Measurements from ENCODE around the gene IGF2.
A peak's percentile ranks its signal among the peaks of the same experiment; 100 is the strongest.
"Not testable (repeated sequence)": the region's sequence is repeated elsewhere in the genome, so short reads cannot be mapped to it uniquely, and the experiment has no call there.

Gene IGF2, protein sequence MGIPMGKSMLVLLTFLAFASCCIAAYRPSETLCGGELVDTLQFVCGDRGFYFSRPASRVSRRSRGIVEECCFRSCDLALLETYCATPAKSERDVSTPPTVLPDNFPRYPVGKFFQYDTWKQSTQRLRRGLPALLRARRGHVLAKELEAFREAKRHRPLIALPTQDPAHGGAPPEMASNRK

DNA sequence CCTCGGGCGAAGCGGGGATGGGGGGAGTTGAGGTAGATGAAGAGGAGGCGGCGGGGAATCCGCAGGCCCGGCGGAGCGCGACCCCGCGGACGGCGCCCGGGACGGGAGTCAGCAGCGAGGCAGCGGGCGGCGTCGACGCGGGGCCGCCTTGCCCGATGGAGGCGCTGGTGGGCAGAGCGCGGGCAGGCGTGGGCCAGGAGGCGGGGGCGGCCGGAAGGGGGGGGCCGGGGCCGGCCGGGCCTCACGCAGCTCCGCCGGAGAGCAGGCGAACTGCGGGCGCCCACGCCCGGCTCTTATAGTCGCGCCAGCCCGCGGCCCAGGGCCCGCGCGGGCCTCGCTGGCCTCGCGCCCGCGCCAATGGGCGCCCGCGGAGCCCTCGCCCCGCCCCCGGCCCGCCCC, at the start of gene IGF2:
TSS of gene IGF2 (minus strand) at position 267 of the 399 bp plus-strand sequence. CDS start 3,866 bp downstream, outside the sequence.
- DNase-seq (ENCODE audit: low spot score) = peak; percentile 79

DNA sequence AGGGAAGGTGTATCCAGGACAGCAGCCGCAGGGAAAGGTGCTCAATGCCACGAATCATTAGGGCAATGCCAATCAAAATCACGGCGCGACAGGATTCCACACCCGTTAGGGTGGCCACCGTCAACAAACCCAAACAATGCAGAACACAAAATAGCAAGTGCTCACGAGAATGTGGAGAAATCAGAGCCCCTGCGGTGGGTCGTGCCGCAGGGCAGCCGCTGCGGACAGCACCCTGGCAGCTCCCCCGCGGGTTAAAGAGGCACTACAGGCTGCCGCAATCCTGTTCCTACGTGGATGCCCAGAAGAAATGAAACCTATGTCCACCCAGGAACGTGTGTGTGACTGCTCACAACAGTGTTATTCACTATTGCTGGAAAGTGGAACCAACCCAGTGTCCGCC, 49.6 kb upstream of the IGF2 start:
- DNase-seq (ENCODE audit: low spot score) = no peak

DNA sequence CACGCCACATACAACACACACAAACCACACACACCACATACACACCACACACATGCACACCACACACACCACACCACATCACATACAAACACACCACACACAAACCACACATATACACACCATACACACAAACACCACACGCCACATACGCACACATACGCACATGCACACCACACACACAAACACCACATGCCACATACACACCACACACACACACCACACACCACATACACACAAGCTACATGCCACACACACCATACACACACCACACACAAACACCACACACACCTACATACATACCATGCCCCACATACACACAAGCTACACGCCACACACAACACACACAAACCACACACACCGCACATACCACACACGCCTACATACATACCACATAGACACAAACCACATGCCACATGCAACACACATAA, 48.1 kb upstream of the IGF2 start:
- DNase-seq (ENCODE audit: low spot score) = no peak

DNA sequence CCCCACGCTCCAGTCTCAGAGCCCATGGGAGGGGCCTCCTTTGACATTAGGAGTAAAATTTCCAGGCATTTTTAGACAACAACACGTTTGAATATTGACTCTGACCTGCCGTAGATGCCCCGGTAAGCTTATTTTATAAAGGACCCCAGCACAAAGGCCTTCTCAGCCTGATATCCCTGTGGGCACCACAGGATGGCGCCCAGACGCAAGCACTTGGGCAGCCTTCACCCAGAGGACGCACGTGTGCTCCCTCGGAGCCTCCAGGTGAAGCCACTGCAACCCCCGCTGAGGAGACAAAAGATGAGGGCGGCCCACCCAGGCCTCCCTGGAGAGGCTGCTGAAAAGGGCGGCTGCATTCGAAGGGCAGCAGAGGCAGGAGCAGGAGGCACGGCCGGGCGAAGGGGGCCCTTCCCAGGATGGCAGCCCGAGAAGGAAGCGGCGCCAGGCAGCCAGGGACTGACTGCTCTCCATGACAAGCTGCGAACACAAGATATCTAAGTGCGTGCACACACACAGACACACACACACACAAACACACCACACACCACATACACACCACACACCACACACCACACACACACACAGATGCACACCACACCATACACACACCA, 47.6 kb upstream of the IGF2 start:
- DNase-seq (ENCODE audit: low spot score) = no peak

DNA sequence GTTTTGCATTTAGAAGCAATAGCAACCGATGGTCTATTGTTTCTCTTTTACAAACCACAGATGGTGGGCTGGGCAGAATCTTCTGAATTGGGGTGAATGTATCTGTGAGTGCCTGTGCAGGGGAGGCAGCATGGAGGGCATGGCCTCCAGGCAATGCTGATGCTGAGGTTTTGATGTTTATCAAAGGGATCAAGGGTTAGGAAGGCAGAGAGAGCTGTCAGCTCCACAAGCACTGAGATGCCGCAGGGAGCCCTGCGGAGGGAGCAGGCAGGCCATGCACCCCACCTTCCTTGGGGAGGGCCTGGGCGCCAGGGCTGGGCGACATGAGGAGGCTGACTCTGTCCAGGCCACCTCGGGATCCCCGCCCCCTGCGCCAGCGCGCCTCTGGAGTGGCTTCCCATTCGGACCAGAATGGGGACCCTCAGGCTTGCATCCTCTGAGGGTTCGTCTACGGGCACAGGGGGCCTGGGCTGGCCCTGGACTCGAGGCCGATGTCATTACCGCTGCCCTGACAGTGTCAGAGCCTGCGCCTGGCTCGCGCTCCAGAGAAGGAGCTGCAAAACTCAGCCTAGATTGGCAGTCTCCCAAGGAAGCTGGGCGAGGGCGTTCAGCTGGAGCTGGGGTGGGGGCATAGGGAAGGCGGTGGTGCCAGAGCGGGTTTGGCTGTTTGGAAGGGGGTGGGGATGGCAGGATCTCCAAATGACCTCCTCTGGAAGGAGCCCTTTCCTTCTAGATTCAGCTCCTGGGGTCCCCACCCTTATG, 46.3 kb upstream of the IGF2 start:
- no peak for DNase-seq (ENCODE audit: low spot score)

DNA sequence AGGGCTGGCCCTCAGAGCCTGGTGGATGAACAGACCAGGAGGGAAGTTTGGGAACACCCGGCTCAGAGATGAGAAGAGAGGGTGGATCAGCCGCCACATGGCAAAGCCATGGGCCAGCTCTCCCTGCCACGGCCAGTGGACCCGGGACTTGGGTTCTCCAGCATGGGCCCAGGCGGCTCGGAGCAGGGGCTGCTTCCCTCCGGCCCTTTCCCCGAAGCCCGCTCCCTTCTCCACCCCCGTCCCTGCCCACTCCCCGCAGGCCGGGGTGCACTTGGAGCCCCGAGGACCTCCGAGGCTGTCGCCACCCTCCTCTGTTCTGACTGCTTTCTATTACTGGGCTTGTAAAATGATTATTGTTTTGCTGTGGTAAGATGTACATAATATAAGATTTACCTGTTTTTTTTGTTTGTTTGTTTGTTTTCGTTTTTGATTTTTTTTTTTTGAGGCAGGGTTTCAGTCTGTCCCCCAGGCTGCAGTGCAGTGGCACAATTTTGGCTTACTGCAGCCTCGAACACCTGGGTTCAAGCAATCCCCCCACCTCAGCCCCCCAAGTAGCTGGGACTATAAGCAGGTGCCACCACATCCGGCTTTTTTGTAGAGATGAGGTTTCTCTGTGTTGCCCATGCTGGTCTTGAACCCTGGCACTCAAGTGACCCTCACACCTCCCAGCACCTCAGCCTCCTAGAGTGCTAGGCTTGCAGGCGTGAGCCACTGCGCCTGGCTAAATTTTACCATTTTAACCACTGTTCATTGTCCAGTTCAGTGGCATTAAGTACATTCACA, 43.7 kb upstream of the IGF2 start:
- no peak for DNase-seq (ENCODE audit: low spot score)

DNA sequence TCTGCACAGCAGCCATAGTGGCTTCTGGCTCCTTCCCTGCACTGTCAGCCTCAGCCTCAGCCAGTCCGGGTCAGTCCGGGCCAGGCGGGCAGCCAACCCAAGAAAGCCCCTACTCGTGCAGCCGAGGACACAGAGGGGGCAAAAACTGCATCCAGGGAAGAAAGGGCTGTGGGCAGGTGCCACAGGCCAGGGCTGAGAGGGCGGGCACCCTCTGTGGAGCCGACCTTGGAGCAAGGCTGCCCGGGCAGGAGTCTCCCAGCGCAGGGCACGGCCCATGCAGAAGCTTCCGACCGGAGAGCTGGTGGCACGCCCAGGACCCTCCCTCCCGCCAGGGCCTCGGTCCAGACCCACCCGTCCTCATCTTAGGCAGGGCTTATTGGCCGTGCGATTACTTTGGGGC, 42.9 kb upstream of the IGF2 start:
- DNase-seq (ENCODE audit: low spot score) = no peak

DNA sequence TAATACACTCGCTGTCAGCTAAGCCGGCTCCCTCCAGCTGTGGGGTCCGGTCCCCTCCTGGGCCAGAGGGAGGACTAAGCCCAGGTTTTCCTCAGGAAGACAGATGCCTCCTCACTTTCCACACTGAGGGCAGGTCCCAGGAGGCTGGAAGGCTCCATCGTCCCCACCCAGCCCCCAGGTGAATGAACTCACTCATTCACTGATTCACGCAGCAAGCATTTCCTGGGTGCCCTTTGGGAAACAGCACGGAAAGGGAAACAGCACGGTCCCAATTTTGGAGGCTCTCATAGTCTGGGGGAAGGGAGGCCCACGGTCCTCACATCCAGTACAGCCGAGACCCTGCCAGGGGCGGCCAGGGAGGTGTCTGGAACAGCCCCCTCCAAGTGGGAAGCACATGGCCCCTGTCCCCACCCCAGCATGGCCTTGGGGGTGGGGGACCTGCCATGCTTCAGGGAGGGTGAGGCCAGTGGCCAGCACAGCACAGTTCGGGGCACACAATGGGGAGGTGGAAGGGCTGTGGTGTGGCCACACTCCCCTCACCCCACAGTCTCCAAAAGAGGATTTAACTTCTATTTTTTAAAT, 41.7 kb upstream of the IGF2 start:
- no peak for DNase-seq (ENCODE audit: low spot score)

DNA sequence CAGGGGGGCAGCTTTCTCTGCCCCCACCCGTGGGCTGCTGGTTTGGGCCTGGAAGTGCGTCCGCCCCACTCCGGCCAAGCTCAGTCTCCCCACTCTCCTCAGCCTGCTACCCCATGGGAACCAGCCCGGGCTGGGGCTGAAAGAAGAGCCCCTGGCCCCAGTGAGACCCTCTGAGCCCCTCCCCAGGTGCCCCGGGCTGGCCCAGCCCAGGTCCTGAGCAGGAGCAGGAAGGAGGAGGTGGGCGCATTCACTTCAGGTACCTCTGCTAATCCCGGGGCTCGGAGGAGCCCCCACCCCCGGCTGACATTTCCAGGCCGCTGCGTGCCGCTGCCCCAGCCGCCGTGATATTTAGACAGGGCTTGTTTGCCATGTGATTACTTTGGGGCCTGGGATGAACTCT, 41.2 kb upstream of the IGF2 start:
- DNase-seq (ENCODE audit: low spot score) = no peak

DNA sequence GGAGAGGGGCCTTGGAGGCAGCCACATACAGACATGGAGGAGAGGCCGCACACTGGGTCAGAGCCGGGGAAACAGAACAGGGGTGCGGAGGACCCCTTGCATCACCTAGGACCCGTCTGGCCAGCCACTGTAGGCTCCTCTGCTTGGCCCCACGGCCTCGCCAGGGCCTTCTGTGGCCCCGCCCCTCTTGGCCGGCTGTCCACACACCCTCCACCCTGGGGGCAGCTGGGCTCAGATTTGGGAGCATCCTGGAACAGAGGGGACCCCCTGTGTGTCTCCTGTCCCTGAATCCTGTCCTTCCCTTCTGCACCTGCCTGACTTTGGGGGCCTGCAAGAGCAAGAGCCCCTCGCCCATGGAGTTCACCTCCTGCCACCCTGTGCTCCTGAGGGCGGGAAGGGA, 40.3 kb upstream of the IGF2 start:
- DNase-seq (ENCODE audit: low spot score) = no peak

DNA sequence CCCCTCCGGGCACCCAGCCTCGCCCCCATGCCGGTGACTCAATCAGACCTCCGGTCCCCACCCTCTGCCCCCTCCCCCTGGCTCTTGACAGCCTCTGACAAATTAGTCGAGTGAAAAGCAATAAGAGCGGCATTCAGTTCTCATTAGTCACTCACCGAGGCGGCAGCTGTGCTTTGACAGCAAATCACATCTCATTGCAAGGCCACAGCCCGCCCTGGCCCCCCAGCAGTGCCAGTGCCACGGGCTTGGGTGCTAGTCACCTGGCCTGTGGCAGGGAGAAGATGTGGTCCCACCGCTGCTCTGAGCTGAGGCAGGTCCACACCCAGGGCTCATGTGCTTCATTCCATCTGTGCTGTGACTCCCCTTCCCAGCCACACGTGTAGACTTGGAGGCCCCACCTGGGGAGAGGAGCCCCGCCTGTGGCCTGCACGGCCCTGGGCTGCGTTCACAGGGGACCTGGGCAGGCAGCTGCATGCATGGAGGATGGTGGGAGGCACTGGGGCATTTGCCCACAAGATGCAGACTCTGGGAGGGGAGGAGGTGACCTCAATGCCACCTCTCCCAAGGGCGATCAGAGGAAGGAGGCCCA, 39.8 kb upstream of the IGF2 start:
- DNase-seq (ENCODE audit: low spot score) = no peak

DNA sequence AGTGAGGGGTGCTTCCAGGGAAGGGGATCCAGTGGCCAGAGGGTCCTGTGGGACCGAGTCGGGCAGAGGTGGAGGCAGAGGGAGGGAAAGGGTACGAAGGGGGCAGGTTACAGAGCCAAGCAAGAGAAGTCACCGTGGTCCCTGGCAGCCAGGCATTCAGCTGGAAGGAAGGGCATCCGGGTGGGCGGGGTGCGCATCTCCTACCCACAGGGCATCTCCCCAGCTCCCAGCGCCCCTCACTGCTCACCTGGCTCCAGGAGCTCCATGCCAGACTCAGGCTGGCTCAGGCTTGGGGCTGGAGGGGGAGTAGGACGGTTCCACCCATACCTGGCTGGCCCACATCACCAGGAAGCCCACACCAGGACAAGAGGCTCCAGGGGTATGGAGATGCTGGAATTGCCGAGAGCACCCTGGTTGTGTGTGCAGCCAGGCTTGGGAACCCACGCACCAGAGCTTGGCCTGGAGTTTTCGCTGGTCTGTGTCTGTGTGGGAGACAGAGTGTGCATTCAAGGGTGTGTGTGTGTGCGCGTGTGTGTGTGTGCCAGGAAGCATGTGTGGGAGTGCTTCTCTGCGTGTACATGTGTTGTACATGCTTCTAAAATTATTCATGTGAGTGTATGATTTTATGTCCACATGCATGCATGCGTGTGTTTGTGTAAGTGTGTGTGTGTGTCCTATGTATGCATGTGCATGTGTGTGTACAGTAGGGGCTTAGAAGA, 39.0 kb upstream of the IGF2 start:
- not testable (repeated sequence) for DNase-seq (ENCODE audit: low spot score)

DNA sequence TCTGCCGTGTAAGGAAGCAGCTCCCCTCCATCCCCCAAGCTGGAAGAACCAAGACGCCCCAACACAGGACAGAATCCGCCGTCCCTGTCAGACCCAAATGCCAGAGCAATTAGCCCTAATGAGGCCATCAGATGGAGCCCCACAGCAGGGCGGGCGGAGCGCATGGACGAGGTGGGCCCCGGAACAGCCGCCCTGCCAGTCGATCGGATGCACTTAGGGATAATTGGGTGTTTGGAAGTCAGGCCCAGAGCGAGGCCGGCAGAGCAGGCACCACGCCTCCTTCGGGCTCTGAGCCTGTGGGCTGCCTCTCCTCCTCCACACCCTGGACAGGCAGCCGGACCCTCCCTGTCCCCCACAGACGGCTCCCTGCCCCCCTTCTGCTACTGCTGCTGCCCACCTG, 37.9 kb upstream of the IGF2 start:
- DNase-seq (ENCODE audit: low spot score) = no peak

DNA sequence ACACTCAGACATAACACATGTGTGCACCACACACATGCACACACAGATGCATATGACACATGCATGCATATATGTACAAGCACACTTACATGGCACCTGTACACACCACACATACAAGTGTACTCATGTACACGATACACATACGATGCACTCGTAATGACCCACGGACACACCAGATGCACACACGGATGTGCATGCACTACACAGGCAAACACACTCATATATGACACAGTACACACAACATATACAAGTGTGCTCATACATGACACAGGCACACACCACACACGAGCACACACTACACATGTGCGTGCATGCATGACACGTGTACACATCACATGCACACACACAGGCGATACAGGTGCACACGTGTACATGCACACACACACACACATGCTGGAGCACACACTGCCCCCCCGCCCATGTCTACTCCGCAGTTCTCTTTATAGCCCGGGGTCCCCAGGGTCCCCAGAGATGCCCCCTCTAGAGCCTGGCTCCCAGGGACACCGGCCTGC, 37.3 kb upstream of the IGF2 start:
- no peak for DNase-seq (ENCODE audit: low spot score)

DNA sequence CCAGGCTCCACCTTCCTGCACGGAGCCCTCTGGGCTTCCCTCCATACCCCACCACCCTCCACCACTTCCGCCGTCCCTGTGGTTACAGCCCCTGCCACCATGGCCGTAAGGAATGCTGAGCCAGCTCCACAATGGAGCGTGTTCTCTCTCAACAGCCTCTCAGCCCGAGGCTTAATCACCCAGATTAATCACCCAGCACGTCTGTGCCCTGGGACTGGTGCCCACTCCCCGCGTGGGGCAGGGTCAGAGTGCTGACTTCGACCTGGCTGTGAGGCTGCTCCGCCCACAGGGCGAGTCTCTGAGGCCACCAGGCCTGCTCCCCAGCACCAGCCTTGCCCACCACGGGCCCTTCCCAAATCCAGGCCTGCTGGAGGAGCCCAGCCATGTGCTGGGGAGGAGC, 36.5 kb upstream of the IGF2 start:
- no peak for DNase-seq (ENCODE audit: low spot score)

DNA sequence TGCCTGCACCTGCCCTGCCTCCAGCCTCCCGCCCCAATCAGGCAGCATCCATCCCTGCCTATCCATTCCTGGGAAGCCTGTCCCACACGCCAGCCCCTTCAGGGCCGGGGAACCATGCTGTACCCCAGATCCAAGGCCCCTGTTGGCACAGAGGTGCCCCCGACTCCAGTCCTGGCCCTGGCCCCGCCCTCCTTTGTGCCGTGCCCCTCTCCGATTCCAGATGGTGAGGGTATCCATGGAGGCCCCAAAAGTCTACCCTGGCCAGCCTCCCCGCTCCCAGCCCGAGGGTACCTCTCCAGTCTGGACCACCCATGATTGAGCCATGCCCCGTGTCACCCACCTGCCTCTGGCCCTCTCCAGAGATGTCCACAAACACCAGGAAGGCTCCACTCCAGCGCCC, 35.2 kb upstream of the IGF2 start:
- no peak for DNase-seq (ENCODE audit: low spot score)

DNA sequence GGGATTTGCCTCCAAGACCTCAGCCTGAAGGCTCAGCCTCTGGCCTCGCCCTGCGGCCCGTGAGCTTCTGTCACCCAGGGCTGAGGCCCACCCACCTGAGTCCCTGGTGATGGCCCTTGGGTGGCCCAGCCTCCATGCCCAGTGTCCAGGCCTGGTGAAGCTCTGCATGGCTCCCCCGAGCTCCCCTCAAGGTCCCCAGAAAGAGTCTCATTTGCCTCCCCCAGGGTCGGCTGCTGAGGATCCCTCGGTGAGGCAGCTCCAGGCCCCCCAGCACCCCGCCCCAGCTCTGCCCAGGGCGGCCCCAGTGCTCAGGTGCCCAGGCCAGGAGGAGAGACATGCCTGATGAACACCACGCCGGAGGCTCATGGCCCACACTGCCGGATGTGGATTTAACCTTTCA, 34.6 kb upstream of the IGF2 start:
- DNase-seq (ENCODE audit: low spot score) = no peak

DNA sequence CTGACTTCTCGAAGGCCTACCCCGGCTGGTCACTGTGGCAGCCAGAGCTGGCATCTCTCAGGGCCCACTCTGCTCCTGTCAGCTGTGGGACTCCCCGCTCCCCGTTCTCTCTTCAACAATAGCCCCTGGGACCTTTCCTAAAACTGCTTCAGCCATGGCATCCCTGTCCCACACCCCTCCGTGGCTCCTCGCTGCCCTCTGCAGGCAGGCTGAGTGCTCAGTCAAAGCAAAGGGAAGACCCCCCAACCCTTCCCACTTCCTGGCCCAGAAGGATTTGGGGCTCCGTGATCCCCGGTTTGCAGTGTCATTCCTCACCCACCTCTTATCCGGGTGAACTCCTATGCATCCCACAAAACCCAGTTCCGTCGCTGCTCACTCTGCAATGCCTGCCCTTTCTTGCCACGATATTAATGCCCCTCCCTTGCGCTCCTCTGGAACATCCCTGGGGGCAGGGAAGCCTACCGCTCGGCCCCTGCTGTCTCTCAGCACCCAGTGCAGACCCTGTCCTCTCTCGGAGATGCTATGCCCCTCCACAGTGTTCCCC, 34.0 kb upstream of the IGF2 start:
- DNase-seq (ENCODE audit: low spot score) = no peak

DNA sequence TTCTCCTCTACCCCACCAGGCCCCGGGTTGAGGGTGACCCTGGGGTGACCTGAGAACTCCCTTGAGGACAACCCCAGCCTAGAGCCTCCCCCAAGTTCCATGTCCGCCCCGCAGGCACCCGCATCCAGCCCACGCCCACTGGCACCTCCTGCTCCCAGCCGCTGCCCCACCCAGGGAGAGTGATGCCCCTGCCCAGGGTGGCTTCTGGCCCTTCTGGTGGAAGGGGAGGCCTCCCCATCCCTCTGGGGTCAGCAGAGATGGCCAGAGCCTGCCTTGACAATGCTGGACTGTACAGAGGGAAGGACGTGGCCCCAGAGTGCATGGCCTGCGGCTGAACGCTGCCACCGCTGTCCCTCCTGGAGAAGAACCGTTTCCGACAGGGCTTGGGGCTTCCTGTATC, 33.5 kb upstream of the IGF2 start:
- no peak for DNase-seq (ENCODE audit: low spot score)

DNA sequence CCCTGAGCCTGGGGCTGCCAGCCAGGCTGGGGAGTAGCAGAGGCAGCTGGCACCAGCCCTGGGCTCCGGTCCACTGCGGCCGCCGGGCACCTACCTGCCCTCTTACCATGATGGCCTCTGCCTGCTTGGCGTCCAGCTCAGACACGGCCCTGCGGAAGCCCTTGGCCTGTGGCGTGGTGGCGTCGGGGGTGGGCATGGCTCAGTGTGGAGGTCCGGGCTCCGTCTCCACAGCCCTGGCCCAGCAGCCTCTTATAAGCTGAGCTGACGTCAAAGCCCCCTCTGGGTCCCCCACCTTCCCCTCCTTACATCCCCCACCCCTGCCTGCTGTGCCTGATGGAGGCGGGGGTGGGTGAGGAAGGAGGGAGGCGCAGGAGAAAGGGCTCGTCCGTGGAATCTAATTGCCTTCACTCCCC, 32.4 kb upstream of the IGF2 start, which contains the start of gene TH:
TSS of gene TH (minus strand) at position 225 of the 413 bp plus-strand sequence. CDS start at position 196, 29 bp downstream.
- no peak for DNase-seq (ENCODE audit: low spot score)

All from ecto neural progenitor cell (in vitro differentiated cells).